Measurements from ENCODE around the gene RIMS4. TPM values are rescaled to one million over a fixed set of nuclear protein-coding genes. Genes with fewer than 3 reads are reported as not detected.

Gene RIMS4
- total RNA-seq, 2 donors from 2014 or later: 0.47 to 1.5 TPM

DNA sequence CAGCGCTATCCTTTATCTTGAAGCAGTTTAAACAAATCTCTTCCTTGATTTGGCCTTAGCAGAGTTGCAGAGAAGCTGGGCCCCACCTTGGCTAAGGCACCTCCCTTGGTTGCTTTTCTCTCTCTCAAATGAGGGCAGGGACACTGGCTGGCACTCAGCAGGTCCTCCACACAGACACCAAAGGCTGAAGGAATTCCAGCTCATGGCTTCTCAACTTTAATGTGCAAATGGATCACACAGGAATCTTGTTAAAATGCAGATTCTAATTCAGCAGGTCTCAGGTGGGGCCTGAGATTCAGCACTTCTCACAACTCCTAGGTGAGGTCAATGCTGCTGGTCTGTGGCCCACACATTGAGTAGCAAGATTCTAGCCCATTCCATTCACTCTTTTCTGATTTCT lies 25.7 kb downstream of the RIMS4 start:
- H3K27ac ChIP-seq: no peak overlapping the region
- H3K27me3 ChIP-seq: no peaks in the 10 kb centered on the region
- no peak overlapping the region for H3K4me3 ChIP-seq
- DNase-seq (ENCODE audit: low spot score): no peak
- no peaks in the 10 kb centered on the region for H3K9me3 ChIP-seq
- no peaks in the 10 kb centered on the region for H3K4me1 ChIP-seq
- no peaks in the 10 kb centered on the region for H3K36me3 ChIP-seq
- TF ChIP-seq, protein P1, sequence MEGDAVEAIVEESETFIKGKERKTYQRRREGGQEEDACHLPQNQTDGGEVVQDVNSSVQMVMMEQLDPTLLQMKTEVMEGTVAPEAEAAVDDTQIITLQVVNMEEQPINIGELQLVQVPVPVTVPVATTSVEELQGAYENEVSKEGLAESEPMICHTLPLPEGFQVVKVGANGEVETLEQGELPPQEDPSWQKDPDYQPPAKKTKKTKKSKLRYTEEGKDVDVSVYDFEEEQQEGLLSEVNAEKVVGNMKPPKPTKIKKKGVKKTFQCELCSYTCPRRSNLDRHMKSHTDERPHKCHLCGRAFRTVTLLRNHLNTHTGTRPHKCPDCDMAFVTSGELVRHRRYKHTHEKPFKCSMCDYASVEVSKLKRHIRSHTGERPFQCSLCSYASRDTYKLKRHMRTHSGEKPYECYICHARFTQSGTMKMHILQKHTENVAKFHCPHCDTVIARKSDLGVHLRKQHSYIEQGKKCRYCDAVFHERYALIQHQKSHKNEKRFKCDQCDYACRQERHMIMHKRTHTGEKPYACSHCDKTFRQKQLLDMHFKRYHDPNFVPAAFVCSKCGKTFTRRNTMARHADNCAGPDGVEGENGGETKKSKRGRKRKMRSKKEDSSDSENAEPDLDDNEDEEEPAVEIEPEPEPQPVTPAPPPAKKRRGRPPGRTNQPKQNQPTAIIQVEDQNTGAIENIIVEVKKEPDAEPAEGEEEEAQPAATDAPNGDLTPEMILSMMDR (IDR thresholded peaks at IDR 0.05): no peak

DNA sequence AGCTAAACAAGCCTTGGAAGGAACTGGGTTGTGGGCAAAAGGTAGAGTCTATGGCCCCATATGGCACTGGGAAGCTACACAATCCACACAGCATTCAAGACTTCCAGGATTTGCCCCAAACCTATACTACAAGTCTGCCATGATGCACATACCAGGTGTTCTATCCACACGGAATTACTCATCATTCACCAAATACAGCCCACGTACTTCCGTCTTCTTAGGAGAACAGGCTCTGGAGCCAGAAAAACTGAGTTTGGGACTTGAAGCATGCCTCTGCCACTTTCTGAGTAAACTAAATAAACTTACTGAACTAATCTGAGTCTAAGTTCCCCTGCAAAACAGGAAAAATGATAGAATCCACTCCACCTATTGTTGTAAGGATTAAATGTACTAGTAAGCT lies 28.6 kb downstream of the RIMS4 start:
- DNase-seq (ENCODE audit: low spot score): no peak
- Histone ChIP-seq H3K4me3 (no peak overlapping the region), H3K27ac (no peak overlapping the region), H3K27me3 (no peaks in the 10 kb centered on the region), H3K36me3 (no peaks in the 10 kb centered on the region), H3K4me1 (no peaks in the 10 kb centered on the region), H3K9me3 (no peaks in the 10 kb centered on the region)
- TF ChIP-seq, protein P1 (IDR thresholded peaks at IDR 0.05): no peak

DNA sequence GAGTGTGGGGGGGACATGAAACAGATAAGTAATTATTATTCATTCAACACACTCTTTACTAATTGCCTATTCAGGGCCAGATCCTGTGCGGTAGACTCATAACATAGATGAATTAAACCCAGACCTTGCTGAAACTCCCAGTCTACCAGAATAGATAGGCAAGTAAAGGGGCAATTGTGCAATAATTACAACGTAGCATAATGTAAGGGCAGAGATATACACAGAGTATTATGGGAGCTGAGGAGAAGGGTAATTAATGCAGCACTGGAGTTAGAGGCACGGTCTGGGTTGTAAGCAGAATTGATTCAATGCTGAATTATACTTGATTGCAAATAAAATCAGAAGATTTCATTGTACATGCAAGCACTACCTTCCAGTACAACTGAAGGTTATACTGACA lies 29.2 kb downstream of the RIMS4 start:
- H3K27me3 ChIP-seq: no peaks in the 10 kb centered on the region
- no peaks in the 10 kb centered on the region for H3K36me3 ChIP-seq
- no peak overlapping the region for H3K27ac ChIP-seq
- no peaks in the 10 kb centered on the region for H3K9me3 ChIP-seq
- DNase-seq (ENCODE audit: low spot score): no peak
- H3K4me1 ChIP-seq: no peaks in the 10 kb centered on the region
- TF ChIP-seq, protein P1 (IDR thresholded peaks at IDR 0.05): no peak
- H3K4me3 ChIP-seq: no peak overlapping the region

DNA sequence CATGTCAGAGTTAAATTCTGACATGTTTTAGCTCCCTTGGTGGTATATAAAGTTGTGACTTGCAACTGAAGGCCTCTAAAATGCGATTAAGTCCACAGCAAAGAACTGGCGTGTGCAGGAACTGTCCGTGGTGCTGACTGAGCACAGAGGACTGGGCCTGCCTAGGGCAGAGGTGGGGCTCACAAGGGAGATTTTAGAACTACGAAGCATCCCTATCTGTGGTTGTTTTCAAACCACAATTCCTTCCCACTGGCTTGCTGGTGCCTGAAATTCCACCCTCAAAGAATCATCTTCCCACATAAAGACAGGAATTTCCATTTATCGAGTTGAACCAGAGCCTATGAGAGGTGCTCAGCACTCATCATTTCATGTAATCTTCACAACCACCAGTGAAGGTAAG lies 30.1 kb downstream of the RIMS4 start:
- Histone ChIP-seq H3K27me3 (no peaks in the 10 kb centered on the region), H3K4me1 (no peaks in the 10 kb centered on the region), H3K9me3 (no peaks in the 10 kb centered on the region), H3K27ac (no peak overlapping the region), H3K36me3 (no peaks in the 10 kb centered on the region), H3K4me3 (no peak overlapping the region)
- DNase-seq (ENCODE audit: low spot score): no peak
- TF ChIP-seq, protein P1 (IDR thresholded peaks at IDR 0.05): no peak

DNA sequence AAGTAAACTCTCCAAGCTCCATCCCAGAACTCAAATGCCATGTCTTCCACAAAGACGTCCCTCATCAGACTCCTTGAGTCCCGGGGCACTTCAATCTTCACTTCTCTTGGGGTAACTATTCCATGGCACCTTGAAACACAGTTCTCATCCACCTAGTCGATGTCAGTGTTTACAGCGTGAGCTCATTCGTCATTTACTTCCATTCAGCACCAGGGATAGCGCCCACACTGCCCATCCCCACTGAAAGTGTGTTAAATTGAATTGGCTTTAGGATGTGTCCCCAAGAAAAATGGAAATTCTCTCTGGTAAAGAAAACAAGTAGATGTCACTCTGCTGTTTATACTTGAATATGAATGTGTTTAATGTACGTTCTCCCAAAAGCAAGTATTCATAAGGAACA lies 33.4 kb downstream of the RIMS4 start:
- Histone ChIP-seq H3K9me3 (no peaks in the 10 kb centered on the region), H3K27ac (no peak overlapping the region), H3K4me1 (no peaks in the 10 kb centered on the region), H3K27me3 (no peaks in the 10 kb centered on the region), H3K4me3 (no peak overlapping the region), H3K36me3 (no peaks in the 10 kb centered on the region)
- TF ChIP-seq, protein P1 (IDR thresholded peaks at IDR 0.05): no peak
- no peak for DNase-seq (ENCODE audit: low spot score)

DNA sequence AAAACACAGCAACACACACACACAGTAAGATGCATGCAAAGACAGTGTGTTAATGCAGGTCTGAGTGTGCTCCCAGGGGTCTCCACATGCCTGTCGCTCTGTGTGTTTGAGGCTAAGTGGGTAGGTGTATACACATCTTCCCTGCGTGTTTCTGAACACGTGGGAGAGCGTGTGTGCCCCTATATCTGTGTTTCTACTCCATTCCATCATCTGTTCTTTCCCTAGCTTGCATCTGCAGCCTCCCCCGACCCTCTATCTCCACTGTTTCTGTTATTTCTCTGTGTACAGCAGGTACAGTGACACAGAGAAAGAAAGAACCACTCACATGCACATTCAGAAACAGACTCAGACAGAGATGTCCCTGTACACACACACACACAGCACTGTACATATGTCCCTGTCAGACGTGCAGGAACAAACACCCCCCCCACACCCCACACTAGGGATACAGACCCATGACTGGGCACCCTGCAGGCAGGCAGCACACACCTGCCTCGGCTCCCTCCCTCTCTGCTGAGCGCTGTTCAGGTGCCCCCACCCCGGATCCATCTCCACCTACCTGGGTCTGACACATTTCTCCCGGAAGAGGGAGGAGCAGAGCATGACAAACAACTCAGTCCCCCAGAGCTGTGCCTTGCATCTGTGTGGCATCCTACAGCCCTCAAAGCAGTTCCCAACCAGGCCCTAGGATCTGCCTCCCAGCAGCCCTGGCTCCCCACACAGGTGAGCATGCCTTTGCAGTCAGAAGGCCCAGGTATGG lies 37.1 kb downstream of the RIMS4 start:
- H3K9me3 ChIP-seq: no peaks in the 10 kb centered on the region
- no peaks in the 10 kb centered on the region for H3K36me3 ChIP-seq
- H3K27ac ChIP-seq: no peak overlapping the region
- no peaks in the 10 kb centered on the region for H3K27me3 ChIP-seq
- TF ChIP-seq, protein P1 (IDR thresholded peaks at IDR 0.05): no peak
- no peaks in the 10 kb centered on the region for H3K4me1 ChIP-seq
- DNase-seq (ENCODE audit: low spot score): no peak
- H3K4me3 ChIP-seq: no peak overlapping the region

Data from right atrium auricular region (tissue), 2 donors.